Endodermal cell (in vitro differentiated cells): ENCODE data around the gene PIGQ. TPM values are rescaled to one million over a fixed set of nuclear protein-coding genes. Genes with fewer than 3 reads are reported as not detected.

Experiments used
- DNase-seq: peaks from one replicate; pipeline ENCODE4 v3.0.0-alpha.2; 2017
- H3K27ac ChIP-seq: 2 replicates; pipeline ENCODE4 v1.5.1; 2013; ENCODE audit warnings: mild to moderate bottlenecking, low read depth, low read length, moderate library complexity
- H3K27me3 ChIP-seq: 2 replicates; pipeline ENCODE4 v1.6.1; 2013; ENCODE audit warnings: mild to moderate bottlenecking, low read length, moderate library complexity; ENCODE audit not compliant: insufficient read depth, control insufficient read depth, poor library complexity, severe bottlenecking
- H3K36me3 ChIP-seq: 2 replicates; pipeline ENCODE4 v1.7.0; 2013; ENCODE audit warnings: mild to moderate bottlenecking, low read length, moderate library complexity; ENCODE audit not compliant: control insufficient read depth, insufficient read depth
- H3K4me1 ChIP-seq: one replicate; pipeline ENCODE4 v1.7.0; 2013; ENCODE audit warnings: low read length; ENCODE audit not compliant: control insufficient read depth, insufficient read depth
- H3K4me3 ChIP-seq: 2 replicates; pipeline ENCODE4 v1.5.1; 2013; ENCODE audit warnings: mild to moderate bottlenecking, low read length, moderate library complexity
- H3K9ac ChIP-seq: 2 replicates; pipeline ENCODE4 v1.6.1; 2013; ENCODE audit warnings: mild to moderate bottlenecking, low read length, moderate library complexity; ENCODE audit not compliant: poor library complexity, severe bottlenecking; ENCODE audit errors: extremely low read depth
- H3K9me3 ChIP-seq: 2 replicates; pipeline ENCODE4 v1.6.1; 2013; ENCODE audit warnings: mild to moderate bottlenecking, low read length, moderate library complexity; ENCODE audit not compliant: control insufficient read depth
- H3K27ac Mint-ChIP-seq: 2 replicates; pipeline ENCODE4 v1.8.0; 2020; ENCODE audit warnings: mixed read lengths
- H3K27me3 Mint-ChIP-seq: 2 replicates; pipeline ENCODE4 v1.8.0; 2021; ENCODE audit warnings: mild to moderate bottlenecking, mixed read lengths; ENCODE audit not compliant: insufficient read depth
- H3K36me3 Mint-ChIP-seq: 2 replicates; pipeline ENCODE4 v1.8.0; 2020; ENCODE audit warnings: low read depth, mixed read lengths
- H3K4me1 Mint-ChIP-seq: 2 replicates; pipeline ENCODE4 v1.8.0; 2020; ENCODE audit warnings: mixed read lengths
- H3K4me3 Mint-ChIP-seq: 2 replicates; pipeline ENCODE4 v1.8.0; 2020; ENCODE audit warnings: mild to moderate bottlenecking, moderate library complexity, mixed read lengths
- H3K9me3 Mint-ChIP-seq: 2 replicates; pipeline ENCODE4 v1.8.0; 2020; ENCODE audit warnings: mild to moderate bottlenecking, mixed read lengths
- WGBS, 2 experiments: methylation state at CpG; one replicate each; pipeline versions ENCODE4 v1.1.5 to v1.1.7; 2013; ENCODE audit warnings: missing lambda C conversion rate in 2 of 2, mixed read lengths in 1 of 2; ENCODE audit not compliant: insufficient coverage in 1 of 2, insufficient read length in 1 of 2; 5-methylcytosine and 5-hydroxymethylcytosine counted together
- total RNA-seq, 2 donors: library from RNA; stranded (reverse); fragmentation: NEBNext Ultra II Directional in 1 of 2; extraction: Animal tissue kit (Norgen Biotek cat#: 25700) in 1 of 2; gene quantifications; 2 replicates in 1 of 2; 3 replicates in 1 of 2; pipeline ENCODE4 v1.2.1, GENCODE V29; 2021
- TF ChIP-seq, protein P1 (sequence below): fragments of 200-600 bp; sonication (generic); conservative IDR thresholded peaks from 2 replicates; pipeline ENCODE4 v1.5.0; 2021; ENCODE audit warnings: antibody characterized with exemption, mild to moderate bottlenecking

The PIGQ gene
- total RNA-seq, 2 donors from 2014 or later: 128 to 129 TPM

DNA sequence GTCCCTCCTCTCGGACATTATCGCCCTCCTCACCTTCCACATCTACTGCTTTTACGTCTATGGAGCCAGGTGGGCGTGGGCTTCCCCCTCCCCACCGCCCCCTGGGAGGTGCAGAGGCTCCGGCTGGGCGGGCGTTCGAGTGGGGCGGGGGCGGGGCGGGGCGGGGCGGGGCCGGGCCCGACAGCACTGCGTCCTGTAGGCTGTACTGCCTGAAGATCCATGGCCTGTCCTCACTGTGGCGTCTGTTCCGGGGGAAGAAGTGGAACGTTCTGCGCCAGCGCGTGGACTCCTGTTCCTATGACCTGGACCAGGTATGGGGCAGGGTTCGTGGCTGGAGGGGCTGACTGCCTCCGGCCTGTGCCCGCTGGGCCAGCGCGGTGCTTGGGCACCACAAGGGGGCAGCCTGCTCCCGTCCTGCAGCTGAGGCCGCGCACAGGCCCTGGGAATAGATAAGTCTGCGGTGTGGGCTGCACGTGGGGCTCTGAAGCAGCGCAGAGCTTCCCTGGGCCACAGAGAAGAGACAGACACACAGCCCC is 9.2 kb downstream of the PIGQ start:
- Histone ChIP-seq H3K9me3 (no peaks in the 10 kb centered on the region), H3K27me3 (no peaks in the 10 kb centered on the region), H3K4me1 (no peaks in the 10 kb centered on the region), H3K27ac (no peak overlapping the region), H3K9ac (no peak overlapping the region), H3K4me3 (no peak overlapping the region), H3K36me3 (no peaks in the 10 kb centered on the region)
- Mint-ChIP-seq H3K27me3 (no peaks in the 10 kb centered on the region), H3K4me3 (no peak overlapping the region), H3K27ac (no peak overlapping the region), H3K36me3 (peaks cover 8% of the 10 kb centered on the region), H3K9me3 (no peaks in the 10 kb centered on the region), H3K4me1 (no peaks in the 10 kb centered on the region)
- WGBS, 2 experiments: 43 to 44% methylated on average over 23 to 34 of the region's 34 CpGs
- peak; percentile 92 for DNase-seq
- TF ChIP-seq, protein P1, sequence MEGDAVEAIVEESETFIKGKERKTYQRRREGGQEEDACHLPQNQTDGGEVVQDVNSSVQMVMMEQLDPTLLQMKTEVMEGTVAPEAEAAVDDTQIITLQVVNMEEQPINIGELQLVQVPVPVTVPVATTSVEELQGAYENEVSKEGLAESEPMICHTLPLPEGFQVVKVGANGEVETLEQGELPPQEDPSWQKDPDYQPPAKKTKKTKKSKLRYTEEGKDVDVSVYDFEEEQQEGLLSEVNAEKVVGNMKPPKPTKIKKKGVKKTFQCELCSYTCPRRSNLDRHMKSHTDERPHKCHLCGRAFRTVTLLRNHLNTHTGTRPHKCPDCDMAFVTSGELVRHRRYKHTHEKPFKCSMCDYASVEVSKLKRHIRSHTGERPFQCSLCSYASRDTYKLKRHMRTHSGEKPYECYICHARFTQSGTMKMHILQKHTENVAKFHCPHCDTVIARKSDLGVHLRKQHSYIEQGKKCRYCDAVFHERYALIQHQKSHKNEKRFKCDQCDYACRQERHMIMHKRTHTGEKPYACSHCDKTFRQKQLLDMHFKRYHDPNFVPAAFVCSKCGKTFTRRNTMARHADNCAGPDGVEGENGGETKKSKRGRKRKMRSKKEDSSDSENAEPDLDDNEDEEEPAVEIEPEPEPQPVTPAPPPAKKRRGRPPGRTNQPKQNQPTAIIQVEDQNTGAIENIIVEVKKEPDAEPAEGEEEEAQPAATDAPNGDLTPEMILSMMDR: peak; percentile 95

GRCh38 chr16:580141-580945 is 10.6 kb downstream of the PIGQ start:
- Mint-ChIP-seq H3K4me3 (no peak overlapping the region), H3K9me3 (no peaks in the 10 kb centered on the region), H3K27me3 (peaks cover 2% of the 10 kb centered on the region), H3K27ac (no peak overlapping the region), H3K4me1 (no peaks in the 10 kb centered on the region), H3K36me3 (peaks cover 8% of the 10 kb centered on the region)
- H3K27ac ChIP-seq: no peak overlapping the region
- DNase-seq: no peak
- H3K4me3 ChIP-seq: no peak overlapping the region
- no peaks in the 10 kb centered on the region for H3K9me3 ChIP-seq
- WGBS, 2 experiments: 93 to 96% methylated on average over 25 to 27 of the region's 27 CpGs
- TF ChIP-seq, protein P1: no peak
- H3K36me3 ChIP-seq: no peaks in the 10 kb centered on the region
- H3K27me3 ChIP-seq: no peaks in the 10 kb centered on the region
- no peak overlapping the region for H3K9ac ChIP-seq
- no peaks in the 10 kb centered on the region for H3K4me1 ChIP-seq

DNA sequence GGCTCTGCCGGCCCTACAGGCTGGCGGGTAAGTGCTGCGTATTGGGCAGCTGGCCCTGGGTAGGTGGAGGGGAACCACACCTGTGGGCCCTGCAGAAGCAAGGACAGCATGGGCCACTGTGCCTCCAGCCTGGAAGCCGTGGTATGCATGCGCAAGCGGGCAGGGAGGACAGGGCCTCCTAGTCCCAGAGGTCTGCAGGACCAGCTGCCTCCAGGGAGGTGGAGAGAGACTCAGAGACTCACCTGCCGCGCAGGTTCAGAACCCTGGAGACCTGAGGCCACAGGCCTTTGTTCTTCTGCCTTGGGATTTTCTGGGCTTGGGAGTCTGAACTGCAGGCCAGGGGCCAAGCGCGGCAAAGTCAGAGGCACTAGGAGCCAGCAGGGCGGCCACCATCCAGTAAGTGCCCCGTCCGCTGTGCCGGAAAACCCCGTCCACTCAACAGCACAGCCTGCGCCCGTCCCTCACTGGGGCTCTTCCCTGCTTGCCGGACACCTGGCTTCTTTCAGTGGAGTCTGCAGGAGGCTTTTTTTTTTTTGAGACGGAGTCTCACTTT is 11.3 kb downstream of the PIGQ start:
- Mint-ChIP-seq H3K27ac (no peak overlapping the region), H3K27me3 (peaks cover 9% of the 10 kb centered on the region), H3K36me3 (peaks cover 8% of the 10 kb centered on the region), H3K9me3 (no peaks in the 10 kb centered on the region), H3K4me1 (no peaks in the 10 kb centered on the region), H3K4me3 (no peak overlapping the region)
- Histone ChIP-seq H3K27ac (no peak overlapping the region), H3K9me3 (no peaks in the 10 kb centered on the region), H3K4me1 (no peaks in the 10 kb centered on the region), H3K27me3 (peaks cover 6% of the 10 kb centered on the region), H3K4me3 (no peak overlapping the region), H3K36me3 (no peaks in the 10 kb centered on the region), H3K9ac (no peak overlapping the region)
- no peak for DNase-seq
- 95% methylated on average over 19 of the region's 19 CpGs for WGBS, 2 experiments
- TF ChIP-seq, protein P1: no peak
